ENCODE results near the gene CMPK1. TPM values are rescaled to one million over a fixed set of nuclear protein-coding genes. Genes with fewer than 3 reads are reported as not detected.

CMPK1 gene
- total and polyA plus RNA-seq, 2 experiments from 2014 or later: 114 to 206 TPM

DNA sequence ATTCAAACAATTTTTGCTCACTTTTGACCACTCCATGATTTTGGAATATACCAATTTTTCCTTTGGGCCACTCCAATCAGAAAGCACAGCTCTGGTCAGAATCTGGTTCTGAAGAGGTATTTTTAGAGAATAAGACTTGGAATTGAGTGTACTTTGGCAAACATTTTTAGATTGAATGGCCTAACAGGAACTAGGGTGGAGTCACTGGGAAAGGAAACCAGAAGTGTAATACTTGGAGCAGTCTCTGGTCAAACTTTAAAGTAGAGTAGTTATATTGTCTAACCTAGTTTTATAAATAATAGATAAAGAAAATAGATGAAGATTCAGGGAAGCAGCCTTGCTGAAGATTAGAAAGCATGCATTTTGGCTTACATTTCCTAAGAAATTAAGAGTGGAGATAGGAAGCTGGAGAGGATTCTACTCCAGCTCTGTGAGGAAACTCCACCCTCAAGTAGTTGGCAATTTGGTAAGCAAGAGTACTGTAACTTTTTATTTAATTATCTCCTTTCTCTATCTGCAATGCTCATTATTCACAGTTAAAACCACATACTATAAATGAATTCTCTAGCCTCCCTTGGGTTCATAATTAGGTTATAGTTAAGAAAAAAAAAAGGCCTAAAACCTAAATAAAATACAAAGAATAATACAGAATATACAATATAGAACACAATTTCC is 35.4 kb upstream of the CMPK1 start:
- DNase-seq (ENCODE audit: low spot score): no peak
- TF ChIP-seq, protein P1, sequence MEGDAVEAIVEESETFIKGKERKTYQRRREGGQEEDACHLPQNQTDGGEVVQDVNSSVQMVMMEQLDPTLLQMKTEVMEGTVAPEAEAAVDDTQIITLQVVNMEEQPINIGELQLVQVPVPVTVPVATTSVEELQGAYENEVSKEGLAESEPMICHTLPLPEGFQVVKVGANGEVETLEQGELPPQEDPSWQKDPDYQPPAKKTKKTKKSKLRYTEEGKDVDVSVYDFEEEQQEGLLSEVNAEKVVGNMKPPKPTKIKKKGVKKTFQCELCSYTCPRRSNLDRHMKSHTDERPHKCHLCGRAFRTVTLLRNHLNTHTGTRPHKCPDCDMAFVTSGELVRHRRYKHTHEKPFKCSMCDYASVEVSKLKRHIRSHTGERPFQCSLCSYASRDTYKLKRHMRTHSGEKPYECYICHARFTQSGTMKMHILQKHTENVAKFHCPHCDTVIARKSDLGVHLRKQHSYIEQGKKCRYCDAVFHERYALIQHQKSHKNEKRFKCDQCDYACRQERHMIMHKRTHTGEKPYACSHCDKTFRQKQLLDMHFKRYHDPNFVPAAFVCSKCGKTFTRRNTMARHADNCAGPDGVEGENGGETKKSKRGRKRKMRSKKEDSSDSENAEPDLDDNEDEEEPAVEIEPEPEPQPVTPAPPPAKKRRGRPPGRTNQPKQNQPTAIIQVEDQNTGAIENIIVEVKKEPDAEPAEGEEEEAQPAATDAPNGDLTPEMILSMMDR (IDR thresholded peaks at IDR 0.05; ENCODE audit: poor library complexity): no peak
- no peaks in the 10 kb centered on the region for H3K9me3 ChIP-seq (ENCODE audit: low read depth)
- H3K9me2 ChIP-seq (replicated peaks; ENCODE audit: insufficient read depth): no peaks in the 10 kb centered on the region
- no peaks in the 10 kb centered on the region for H3K36me3 ChIP-seq (replicated peaks; ENCODE audit: insufficient read depth, low read depth)
- no peaks in the 10 kb centered on the region for H3K27me3 ChIP-seq
- no peak overlapping the region for H3K27ac ChIP-seq
- H3K4me3 ChIP-seq: no peak overlapping the region
- no peaks in the 10 kb centered on the region for H4K20me1 ChIP-seq (ENCODE audit: insufficient read depth, poor library complexity, severe bottlenecking)
- H3K4me1 ChIP-seq (ENCODE audit: insufficient read depth): no peaks in the 10 kb centered on the region
- no peak overlapping the region for H2AFZ ChIP-seq
- H3K79me2 ChIP-seq: no peaks in the 10 kb centered on the region
- H3K4me2 ChIP-seq: no peak overlapping the region

DNA sequence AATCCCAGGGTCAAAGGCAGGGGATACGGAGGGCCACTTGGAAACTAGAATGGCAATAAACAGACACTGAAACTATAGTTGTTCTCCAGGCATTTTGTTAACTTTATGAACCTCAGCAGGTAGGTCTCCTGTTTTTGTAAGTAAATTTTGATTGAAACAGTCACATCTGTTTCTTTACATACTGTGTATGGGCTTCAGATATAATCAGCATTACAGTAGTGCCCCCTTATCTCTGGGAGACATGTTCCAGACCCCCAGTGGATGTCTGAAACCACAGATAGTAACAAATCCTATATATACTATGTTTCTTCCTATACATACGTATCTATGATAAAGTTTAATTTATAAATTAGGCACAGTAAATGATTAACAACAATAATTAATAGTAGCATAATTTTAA is 31.1 kb upstream of the CMPK1 start:
- H3K4me3 ChIP-seq: no peak overlapping the region
- no peaks in the 10 kb centered on the region for H3K9me2 ChIP-seq (replicated peaks; ENCODE audit: insufficient read depth)
- no peak overlapping the region for H2AFZ ChIP-seq
- no peak for DNase-seq (ENCODE audit: low spot score)
- no peaks in the 10 kb centered on the region for H3K27me3 ChIP-seq
- 91% methylated on average over 2 of the region's 2 CpGs for WGBS (ENCODE audit: low lambda C conversion rate, missing lambda C conversion rate)
- H3K79me2 ChIP-seq: no peaks in the 10 kb centered on the region
- H3K36me3 ChIP-seq (replicated peaks; ENCODE audit: insufficient read depth, low read depth): no peaks in the 10 kb centered on the region
- no peaks in the 10 kb centered on the region for H3K9me3 ChIP-seq (ENCODE audit: low read depth)
- no peaks in the 10 kb centered on the region for H3K4me1 ChIP-seq (ENCODE audit: insufficient read depth)
- H3K27ac ChIP-seq: no peak overlapping the region
- TF ChIP-seq EZH2 (IDR thresholded peaks at IDR 0.05; ENCODE audit: borderline replicate concordance): no peak
- TF ChIP-seq, protein P1 (IDR thresholded peaks at IDR 0.05; ENCODE audit: poor library complexity): no peak
- TF ChIP-seq EZH2phosphoT487 (IDR thresholded peaks at IDR 0.05; ENCODE audit: low read depth, severe bottlenecking, unreplicated experiment): no peak
- no peak overlapping the region for H3K4me2 ChIP-seq
- H4K20me1 ChIP-seq (ENCODE audit: insufficient read depth, poor library complexity, severe bottlenecking): no peaks in the 10 kb centered on the region

DNA sequence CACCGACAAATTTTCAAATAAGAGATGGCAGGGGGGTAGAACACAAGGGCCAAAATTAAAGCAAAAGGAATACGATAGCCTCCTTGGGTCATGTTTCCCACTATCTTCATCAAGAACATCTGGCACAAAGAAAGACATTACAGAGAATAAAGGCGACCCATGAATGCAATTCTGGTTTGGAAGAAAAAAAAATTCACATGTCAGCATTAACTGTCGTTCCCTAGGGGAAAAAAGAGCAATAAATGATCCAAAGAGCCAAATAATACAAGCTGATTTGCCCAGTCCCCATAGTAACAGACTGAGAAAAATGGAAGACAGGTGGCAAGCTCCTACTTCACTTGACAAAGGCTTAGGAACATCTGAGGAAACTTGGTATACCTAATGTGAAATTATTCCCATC is 24.2 kb upstream of the CMPK1 start:
- H3K36me3 ChIP-seq (replicated peaks; ENCODE audit: insufficient read depth, low read depth): no peaks in the 10 kb centered on the region
- no peaks in the 10 kb centered on the region for H4K20me1 ChIP-seq (ENCODE audit: insufficient read depth, poor library complexity, severe bottlenecking)
- no peak overlapping the region for H2AFZ ChIP-seq
- peaks cover 45% of the 10 kb centered on the region for H3K79me2 ChIP-seq
- TF ChIP-seq EZH2phosphoT487 (IDR thresholded peaks at IDR 0.05; ENCODE audit: low read depth, severe bottlenecking, unreplicated experiment) (no peak), EZH2 (IDR thresholded peaks at IDR 0.05; ENCODE audit: borderline replicate concordance) (no peak)
- TF ChIP-seq, protein P1 (IDR thresholded peaks at IDR 0.05; ENCODE audit: poor library complexity): no peak
- no peak for DNase-seq (ENCODE audit: low spot score)
- H3K27me3 ChIP-seq: no peaks in the 10 kb centered on the region
- no peak overlapping the region for H3K4me2 ChIP-seq
- no peak overlapping the region for H3K27ac ChIP-seq
- H3K4me3 ChIP-seq: no peak overlapping the region
- no peaks in the 10 kb centered on the region for H3K9me2 ChIP-seq (replicated peaks; ENCODE audit: insufficient read depth)
- H3K9me3 ChIP-seq (ENCODE audit: low read depth): no peaks in the 10 kb centered on the region
- H3K4me1 ChIP-seq (ENCODE audit: insufficient read depth): peaks cover 5% of the 10 kb centered on the region
- WGBS (ENCODE audit: low lambda C conversion rate, missing lambda C conversion rate): 95% methylated on average over 4 of the region's 4 CpGs

Measured in hepatocyte (in vitro differentiated cells).